GM21526 (cell line): ENCODE results near the gene SEC31B.

Source experiments
- ATAC-seq: cut with Tn5 transposase; IDR thresholded peaks from one replicate; pipeline ENCODE4 v1.9.1; 2021; ENCODE audit warnings: moderate library complexity; ENCODE audit not compliant: unreplicated experiment, low FRiP score

SEC31B gene

GRCh38 chr10:100446130-100446761, 73.4 kb downstream of the SEC31B start:
- no peak for ATAC-seq

DNA sequence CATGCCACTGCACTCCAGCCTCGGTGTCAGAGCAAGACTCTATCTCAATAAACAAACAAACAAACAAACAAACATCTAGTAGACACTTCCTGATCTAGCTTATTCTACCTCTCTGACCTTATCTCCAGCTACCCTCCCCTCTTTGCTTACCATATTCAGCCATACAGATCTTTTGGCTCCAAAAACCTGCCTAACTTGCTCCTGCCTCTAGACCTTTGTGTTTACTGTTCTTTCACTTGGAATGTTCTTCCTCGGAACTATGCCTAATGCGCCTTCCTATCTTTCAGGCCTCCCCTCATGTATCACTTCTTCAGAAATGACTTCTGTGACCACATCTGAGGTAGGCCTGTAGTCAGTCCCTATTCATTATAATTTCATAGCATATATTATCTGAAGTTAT, 77.1 kb downstream of the SEC31B start:
- ATAC-seq = no peak

GRCh38 chr10:100438674-100439315, 80.9 kb downstream of the SEC31B start:
- ATAC-seq = no peak
